Activated naive CD4-positive, alpha-beta T cell (primary cell): ENCODE data around the gene IL17REL.

ENCODE experiments used
- DNase-seq, 4 experiments: peaks; one replicate each; lab custom pipeline; 2025; lab: John Stamatoyannopoulos, UW

IL17REL gene

DNA sequence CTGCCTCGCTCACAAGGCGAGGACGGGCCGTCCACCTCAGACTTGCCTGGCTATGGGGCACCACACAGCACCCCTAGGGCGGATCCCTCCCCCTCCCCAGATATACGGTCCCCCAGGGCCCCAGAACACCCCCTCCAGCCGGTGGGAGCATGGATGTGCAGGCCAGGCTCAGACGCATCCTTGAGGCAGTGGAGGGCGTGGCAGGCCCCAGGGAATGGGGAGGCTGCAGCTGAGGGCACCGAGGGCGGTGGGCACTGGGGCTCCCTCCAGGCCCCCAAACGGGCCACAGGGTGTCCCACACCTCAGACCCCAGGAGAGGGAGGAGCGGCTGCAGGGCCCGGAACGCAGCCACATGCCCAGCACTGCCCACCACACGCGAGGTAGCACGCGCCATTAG, 33.5 kb upstream of the IL17REL start:
- no peak for DNase-seq

DNA sequence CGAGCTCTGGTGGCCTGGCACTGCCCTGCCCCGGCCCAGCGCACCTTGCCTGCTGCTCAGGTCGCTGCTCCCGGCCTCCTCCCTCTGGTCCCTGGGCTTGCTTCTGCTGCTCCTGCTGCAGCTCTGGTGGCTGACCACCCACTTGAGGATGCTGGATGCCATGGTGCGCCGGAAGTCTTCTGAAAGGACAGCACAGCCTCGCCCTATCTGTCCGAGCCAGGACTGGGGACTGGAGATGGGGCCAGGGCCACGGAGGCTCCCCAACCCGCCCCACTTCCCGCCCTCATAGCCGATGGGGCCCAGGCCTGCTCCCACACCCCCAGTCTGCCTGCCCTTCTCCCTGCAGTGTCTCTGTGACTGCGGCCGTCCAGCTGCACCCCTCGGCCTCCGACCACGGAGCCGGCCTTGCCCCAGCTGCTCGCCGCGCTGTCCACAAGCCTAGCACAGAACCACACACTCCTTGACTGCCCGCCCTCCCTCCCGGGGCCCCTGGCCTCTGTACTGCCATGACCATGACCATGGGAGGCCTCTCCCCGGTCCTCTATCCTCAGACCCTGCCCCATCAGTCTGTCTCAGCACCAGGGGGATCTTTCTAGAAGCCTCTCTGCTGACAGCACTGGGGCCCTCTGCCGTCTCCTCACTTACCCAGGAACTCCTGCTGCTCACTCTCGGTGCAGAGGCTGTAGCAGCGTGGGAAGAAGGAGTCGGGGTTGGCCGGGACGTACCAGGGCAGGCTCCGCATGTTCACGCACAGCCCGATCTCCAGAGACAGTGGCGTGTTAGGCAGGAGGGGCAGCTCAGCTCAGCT, 32.9 kb upstream of the IL17REL start:
- DNase-seq, result no peak

DNA sequence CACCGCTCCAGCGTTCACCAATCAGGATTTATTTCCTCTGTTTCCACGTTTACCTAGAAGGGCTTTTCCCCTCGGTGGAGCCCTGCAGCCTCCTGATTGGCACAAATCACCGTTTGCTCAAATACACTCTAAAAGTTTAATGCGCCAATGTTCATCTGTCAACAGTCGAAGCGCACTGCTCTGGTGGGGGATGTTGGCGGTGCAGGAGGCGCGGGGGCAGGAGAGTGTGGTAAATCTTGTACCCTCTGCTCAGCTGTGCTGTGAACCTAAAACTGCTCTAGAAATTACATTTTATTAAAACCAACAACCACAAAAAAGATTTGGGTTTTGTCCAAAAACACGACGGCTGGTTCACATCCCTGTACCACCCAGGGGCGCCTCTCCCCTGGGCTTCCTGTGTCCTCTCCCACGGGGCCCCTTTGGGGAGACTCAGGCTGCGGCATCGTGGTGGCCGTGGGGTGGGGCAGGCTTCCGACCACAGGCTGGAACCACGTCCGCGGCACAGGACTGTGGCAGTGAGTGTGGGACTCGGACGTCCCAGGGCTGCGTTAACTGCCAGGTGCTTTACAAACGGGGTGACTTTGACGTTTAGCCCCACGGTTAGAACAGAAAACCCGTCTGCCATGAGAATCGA, 32.0 kb upstream of the IL17REL start:
- DNase-seq, result no peak

DNA sequence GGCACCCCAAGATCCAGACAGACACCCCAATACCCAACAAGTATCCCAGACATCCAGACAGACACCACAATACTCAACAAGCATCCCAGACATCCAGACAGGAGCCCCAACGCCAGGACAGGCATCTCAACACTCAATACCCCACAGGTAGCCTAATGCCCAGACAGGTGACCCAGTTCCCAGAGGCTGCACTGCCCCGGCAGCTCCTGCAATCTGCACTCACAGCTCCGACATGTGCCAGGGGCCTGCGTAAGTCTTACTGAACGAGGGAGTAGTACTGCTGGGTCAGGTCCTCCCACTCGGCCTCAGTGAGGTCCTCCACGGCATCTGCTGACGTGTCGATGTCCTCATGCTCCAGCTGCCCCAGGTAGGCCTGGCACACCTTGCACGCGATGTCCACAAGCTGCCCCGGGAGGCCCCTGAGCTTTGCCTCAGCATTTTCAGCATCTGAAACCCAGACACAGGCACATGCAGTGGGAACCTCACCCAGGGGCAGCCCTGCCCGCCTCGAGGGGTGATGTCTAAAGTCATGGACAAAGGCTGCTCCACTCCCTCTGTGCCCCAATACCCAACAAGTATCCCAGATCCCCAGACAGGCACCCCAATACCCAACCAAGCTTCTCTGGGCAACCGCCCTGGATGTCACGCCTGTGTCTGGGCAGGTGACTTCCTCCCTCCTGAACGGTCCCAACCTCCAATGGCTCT, 28.9 kb upstream of the IL17REL start:
- no peak for DNase-seq

DNA sequence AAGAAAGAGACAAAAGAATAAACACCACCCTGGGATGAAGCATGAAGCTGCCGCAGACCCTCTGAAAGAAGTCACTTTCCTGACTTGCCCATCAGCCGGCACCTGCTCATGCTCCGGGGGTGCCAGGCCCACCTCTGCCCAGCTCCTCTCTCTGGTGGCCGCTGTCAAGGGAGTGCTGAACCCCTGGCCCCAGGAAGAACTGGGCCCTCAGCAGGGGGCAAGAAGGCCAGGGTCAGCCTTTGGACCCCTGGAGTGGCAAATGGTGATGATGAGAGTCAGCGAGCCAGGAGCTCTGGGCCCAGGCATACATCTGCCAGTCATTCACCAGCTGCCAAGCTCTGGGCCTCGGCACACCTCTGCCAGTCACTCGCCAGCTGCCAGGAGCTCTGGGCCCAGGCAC, 28.2 kb upstream of the IL17REL start:
- DNase-seq, result no peak

DNA sequence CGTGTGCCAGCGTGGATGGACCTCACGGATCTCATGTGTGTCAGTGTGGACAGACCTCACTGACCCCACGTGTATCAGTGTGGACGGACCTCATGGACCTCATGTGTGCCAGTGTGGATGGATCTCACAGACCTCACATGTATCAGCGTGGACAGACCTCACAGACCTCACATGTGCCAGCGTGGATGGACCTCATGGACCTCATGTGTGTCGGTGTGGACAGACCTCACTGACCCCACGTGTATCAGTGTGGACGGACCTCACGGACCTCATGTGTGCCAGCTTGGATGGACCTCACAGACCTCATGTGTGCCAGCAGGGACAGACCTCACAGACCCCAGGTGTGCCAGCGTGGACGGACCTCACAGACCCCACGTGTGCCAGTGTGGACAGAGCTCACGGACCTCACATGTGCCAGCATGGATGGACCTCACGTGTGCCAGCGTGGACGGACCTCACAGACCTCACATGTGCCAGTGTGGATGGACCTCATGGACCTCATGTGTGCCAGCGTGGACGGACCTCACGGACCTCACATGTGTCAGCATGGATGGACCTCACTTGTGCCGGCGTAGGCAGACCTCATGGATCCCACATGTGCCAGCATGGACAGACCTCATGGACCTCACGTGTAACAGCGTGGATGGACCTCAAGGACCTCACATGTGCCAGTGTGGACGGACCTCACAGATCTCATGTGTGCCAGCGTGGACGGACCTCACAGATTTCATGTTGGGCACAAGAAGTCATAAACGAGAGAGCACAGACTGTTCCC, 27.3 kb upstream of the IL17REL start:
- no peak for DNase-seq

DNA sequence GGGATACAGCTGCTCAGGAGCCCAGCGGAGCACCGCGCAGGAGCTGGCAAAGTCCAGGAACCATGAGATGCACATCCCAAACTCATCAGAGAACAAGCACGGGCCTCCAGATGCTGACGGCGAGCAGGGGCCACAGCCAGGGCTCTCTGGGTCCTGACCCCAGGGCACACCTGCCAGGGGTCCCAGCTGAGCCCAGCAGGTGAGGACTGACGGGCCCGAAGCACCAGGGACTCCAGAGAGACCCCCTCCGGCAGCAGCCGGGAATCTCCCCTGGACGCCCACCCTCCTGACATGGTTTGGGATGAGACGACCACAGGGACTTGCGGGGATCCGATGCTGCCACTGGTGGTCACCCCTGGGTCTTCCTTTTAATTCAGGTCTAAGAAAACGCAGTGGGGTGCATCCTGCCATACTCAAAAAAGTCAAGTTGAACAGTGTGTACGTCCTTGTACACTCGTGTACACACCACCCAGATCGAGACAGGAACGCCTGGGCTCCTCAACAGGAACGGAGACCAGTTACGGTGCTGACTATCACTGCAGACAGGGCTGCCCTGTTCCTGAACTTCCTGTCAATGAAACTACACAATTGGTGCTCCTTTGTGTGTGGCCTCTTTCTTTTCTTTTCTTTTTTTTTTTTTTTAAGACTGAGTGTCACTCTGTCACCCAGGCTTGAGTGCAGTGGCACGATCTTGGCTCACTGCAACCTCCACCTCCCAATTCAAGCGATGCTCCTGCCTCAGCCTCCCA, 23.6 kb upstream of the IL17REL start:
- DNase-seq, result no peak

DNA sequence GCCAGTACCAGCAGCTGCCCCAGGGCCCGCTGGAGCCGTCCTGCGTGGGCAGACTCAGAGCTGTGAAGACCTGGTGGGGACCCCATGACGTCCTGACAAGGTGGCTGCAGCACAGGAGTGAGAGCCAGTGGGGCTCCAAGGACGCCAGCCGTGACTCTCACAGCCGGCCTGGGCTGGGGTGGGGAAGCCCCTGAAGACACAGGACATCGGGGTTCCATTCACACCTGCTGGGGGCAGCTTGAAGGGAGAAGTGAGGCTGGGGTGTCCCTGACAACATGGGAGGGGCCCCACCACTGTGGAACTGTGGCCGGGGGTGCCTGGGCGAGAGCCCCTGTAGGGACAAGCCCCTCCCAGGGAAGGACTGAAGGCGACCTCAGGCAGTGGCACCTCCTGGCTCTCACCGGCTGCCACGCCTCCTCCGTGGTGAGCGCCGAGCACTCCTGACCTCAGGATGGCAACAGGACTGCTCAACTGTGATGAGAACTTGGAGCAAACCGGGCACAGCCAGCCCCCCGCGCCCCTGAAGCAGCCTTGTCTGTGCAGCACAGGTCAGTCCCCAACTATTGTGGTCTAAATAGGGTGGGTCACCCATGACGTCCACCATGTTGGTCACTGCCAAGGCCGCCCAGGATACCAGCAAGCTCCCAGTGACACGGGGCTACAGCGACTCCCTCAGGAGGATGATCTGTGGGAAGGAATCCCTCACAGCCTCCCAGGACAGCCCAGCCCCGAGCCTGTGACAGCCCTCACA, 22.7 kb upstream of the IL17REL start:
- no peak for DNase-seq

DNA sequence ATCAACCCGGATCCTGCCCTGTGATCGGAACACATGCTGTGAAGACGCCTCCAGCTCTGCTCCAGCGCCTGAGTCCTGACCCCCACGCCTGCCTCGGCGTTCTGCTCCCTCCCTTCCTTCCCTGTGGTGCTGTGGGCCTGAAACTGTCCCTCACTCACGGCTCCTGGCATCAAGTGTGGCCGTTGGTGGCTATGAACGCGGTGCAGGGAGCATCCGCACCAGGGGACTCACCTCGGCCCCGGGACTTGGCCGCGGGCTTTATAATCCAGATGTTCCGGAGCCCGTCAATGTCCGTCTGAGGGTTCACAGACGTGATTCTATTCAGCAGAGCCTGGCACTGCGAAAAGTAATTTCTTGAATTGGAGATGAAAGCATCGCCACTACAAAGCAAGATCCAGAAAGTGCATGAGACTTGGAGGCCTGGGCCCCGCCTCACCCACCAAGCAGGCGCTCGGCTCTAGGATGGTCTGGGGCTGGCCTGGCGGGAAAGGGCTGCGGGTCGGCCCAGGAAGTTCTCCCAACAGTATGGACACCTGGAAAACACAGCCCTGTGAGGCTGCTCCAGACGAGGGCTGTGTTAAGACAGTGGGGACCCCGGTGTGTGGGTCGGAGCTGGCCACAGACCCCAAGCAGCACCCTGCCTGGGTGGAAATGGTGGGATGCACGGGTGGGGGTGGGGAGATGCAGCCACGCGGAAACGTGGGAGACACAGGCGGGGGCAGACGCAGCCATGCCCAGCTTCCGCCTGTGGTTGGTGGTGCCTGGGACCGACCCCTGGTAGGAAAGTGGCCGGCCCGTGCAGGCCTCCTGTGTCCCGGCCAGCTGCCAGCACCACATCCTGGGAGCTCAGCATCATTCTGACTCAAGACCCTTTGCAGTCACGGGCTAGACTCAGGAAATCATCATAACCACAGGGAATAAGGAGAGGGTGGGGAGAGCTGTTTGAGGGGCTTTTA, 21.8 kb upstream of the IL17REL start:
- no peak for DNase-seq

DNA sequence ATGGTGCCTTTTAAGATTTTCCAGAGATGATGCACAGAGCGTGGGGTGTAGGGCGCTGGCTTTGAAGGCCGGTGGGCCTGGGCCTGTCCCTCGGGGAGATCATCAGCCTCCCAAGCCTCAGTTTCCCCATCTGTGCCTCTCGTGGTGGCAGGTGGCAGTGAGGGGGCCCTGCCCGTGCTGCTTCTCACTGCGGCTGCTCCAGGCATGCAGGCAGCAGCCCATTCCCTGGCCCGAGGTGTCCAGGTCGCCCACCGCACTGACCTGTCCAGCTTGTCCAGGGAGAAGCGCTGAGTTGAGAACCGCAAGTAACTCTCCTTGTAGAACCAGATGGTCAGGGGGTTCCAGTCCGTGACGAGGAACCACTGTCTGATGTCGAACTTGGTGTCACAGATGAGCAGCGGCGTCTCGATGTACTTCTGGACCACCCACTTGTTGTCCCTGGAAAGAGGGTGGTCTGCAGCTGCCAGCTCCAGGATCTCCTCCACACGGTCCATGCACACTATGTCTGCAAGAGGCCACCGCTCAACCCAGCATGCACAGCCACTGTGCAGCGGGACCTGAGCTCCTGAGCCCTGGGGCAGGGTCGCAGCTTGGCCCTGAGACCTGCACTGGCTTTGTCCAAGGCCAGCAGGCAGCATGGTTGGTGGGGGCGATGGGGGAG, 20.5 kb upstream of the IL17REL start:
- no peak for DNase-seq

DNA sequence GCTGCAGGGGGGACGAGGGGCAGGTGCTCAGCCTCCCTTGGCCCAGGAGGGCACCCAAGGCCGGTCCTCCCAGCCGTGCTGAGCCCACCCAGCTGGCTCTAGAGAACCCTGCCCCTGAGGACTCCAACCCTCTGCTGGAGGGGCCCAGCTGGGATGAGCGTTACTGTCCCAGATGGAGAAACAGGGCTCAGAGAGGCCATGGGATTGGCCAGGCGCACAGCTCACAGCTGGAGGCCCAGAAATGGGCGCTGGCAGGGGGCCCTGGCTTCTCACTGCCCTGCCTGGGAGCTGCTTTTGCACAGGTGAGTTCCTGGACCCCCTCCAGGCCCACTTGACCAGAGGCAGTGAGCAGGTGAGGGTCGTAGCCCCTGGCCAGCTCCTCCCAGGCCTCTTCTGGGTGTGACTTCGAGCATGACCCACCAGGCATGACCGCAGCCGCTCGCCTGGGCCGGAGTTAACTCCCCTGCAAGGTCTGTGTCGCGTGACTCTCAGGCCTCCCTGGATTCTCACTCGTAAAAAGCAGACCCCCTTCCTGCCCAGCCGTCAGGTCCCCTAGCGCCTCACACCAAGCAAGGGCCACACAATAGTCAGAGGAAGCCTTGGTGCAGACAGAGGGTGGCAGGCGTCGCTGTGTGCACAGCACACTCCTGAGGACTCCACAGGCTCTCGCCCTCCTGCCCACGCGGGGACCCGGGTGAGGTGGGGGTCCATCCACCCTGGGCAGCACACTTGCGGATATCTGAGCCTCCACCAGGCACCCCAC, 19.7 kb upstream of the IL17REL start:
- DNase-seq, result no peak

DNA sequence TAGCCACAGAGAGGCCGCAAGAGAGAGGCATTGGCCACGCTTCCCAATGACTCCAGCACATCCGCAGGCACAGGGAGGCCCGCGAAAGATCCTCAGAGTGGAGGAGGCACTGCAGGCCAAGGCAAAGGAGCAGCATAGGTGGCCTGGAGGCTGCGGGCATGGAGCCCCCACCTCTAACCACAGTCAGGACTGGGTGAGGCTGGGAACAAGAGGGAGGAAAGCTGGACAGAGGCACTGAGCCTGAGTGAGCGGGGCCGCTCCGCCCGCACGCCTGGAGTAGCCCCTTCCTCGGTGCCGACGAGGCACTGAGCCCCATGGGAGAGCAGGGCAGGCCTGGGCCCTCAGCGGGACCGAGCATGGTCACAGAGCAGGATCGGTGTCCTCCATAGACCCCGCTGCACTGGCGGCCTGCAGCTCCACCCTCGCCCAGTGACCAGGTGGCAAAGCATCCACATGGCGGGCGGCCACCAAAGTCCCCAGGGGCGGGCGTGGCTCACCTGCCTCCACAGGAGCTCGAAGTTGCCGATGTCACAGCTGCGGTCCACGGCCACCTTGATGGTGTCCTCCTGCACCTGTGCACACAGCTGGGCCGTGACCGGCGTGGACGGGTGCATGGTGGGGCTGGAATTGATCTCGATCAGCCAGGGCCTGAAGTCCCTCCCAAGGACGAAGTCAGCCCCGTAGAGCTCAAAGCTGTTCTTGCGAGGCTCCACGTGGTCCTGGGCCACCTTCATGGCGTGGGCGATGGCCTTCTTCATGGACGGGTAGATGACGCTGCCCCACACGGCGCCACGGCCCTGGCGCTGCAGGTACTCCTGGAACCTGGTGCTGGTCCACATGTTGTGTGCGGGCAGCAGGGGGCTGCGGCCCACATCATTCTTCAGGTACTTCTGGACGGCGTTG, 18.9 kb upstream of the IL17REL start:
- no peak for DNase-seq

DNA sequence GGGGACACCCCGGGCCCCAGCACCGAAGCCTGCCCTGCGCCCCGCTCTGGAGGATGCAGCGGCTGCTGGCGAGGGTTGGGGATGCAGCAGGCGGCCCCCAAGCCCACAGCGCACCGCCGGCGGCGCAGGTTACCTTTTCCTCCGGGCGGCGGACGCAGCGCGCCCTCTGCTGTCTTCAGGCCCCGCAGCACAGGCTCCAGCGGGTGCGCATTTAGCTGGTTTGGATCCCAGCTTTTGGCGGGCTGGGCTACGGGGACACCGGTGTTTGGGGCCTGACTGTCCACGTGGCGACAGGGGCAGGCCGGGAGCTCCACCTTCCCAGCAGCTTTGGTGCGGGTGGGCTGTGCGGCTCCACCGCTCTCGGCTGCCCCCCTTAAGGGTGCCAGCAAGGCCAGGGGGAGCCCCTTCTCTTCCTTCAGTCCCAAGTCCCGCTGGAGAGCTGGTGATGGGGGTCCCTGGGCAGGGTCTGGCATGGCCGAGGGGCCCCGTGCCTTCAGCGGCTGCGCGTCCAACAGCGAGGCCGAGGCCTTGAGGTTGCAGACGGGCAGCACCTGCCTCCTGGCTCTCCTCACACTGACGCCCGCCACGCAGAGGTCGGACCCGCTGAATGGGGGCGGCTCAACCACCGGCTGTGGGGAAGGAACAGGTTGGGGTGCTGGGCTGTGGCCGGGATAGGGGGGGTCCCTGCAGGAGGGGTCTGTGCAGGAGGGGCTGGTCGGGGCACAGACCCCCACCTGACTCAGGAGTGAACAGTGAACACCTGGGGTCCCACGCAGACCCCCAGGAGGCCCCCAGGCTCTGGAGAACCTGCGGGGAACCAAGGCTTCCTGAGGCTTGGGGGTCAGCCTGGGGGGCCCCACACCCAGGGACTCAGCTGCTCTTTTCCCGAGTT, 18.0 kb upstream of the IL17REL start:
- peak; percentile 54 to 80 (median 60) for DNase-seq

DNA sequence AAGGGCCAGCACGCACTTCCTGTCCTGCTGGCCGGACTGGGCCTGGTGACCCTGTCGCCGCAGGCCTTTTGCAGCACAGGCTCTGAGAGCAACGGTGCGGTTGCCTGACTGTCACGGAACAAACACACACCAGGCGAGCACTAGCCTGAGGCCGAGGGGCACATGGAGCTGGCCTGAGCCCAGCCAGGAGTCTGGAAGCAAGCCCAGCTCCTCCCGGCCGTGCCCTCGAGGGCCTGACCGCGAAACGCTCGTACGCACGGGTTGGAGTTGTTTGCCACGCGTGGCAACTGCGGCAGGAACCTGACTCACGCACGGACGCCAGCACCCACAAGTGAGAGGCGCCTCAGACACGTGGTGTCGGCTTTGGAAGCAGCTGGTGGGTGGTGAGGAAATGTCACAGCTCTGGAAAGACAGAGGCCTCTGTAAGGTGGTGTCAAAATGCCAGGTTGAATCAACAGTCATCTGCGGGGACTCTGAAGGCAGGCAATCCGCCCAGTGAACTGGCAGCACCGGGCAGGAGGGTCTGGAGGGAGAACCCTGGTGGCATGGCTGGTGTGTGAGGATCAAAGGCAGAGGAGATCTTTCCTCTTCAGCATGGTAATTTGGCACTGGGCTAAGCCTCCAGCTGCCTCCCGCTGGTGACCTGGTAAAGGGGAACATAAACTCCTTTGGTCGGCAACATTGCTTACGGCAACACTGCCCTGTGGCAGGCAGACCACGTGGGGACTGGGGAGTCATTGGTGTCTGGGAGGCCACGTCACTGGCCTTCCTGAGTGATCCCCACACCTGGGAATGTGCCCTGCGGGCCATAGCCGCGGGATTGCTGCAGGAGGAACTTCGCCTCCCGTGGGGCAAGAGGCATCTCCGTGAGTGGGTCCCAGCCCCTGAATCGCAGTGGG, 15.3 kb upstream of the IL17REL start:
- peak in 1 of 4 experiments; percentile 32 for DNase-seq

DNA sequence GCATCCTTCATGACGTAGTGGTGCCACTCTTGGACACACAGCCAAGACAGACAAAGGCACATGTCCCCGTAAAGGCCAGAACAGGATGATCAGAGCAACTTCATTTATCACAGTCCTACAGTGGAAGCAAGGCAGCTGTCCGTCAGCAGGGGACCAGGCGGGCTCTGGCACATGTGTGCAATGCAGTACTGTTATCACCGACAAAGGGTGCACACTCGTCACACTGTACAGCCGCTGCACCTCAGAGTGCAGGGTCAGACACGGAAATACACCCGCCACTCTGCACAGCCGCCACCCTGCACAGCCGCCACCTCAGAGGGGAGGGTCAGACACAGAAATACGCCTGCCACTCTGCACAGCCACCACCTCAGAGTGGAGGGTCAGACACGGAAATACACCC, 13.4 kb upstream of the IL17REL start:
- no peak for DNase-seq
